Naive B cell (primary cell): Measurements from ENCODE around the gene SASS6. TPM values are rescaled to one million over a fixed set of nuclear protein-coding genes. Genes with fewer than 3 reads are reported as not detected.

ENCODE experiments used
- polyA plus RNA-seq, 6 donors: library from polyadenylated mRNA; unstranded; fragments of 300-500 nt; fragmentation: Illumina TruSeq; gene quantifications; one replicate each; pipeline ENCODE4 v1.2.3, GENCODE V29; 2021; ENCODE audit warnings: low read depth in 6 of 6

Gene SASS6
- polyA plus RNA-seq, 6 donors from 2014 or later: 2.4 to 4.0 (median 3.0) TPM

Other genes starting within 250 kb of the SASS6 start
- gene SLC35A3, start 162.9 kb downstream of the SASS6 start, polyA plus RNA-seq: 10 to 100 TPM in 4 of 6 donors, 1 to 10 TPM in 2; 5.1 to 17.4 (median 12.0) TPM
- gene TRMT13, start 233 bp upstream of the SASS6 start, polyA plus RNA-seq: 10 to 100 TPM in 5 of 6 donors, 1 to 10 TPM in 1; 4.1 to 17.8 (median 13.4) TPM
- gene LRRC39, start 45.3 kb upstream of the SASS6 start, polyA plus RNA-seq: under 1 TPM in 1 of 6 donors, not detected in 5; 0.69 TPM
- 1 to 10 TPM; 2.1 to 7.2 (median 4.5) TPM for gene DBT, start 116.9 kb upstream of the SASS6 start, polyA plus RNA-seq
- gene RTCA, start 133.3 kb upstream of the SASS6 start, polyA plus RNA-seq: 10 to 100 TPM; 11.1 to 21.8 (median 16.0) TPM
- 10 to 100 TPM in 5 of 6 donors, 1 to 10 TPM in 1; 6.1 to 17.1 (median 14.4) TPM for gene CDC14A, start 219.6 kb upstream of the SASS6 start, polyA plus RNA-seq